Esophagus muscularis mucosa (tissue), 4 donors: ENCODE data around the gene SNCB. TPM values are rescaled to one million over a fixed set of nuclear protein-coding genes. Genes with fewer than 3 reads are reported as not detected.

ENCODE experiments used
- DNase-seq: peaks from one replicate; pipeline ENCODE4 v3.0.0-alpha.2; 2017; ENCODE audit errors: extremely low spot score
- H3K27ac ChIP-seq, 4 donors: fragments of 200-600 bp; sonication (generic); replicated peaks in 1 of 4; 1 replicate in 3 of 4; 2 replicates in 1 of 4; pipeline ENCODE4 v1.5.1; 2016 to 2019; ENCODE audit warnings: mild to moderate bottlenecking in 1 of 4
- H3K27me3 ChIP-seq, 4 donors: fragments of 200-600 bp; sonication (generic); one replicate each; pipeline versions ENCODE4 v1.5.1 to v1.6.0; 2016 to 2019
- H3K36me3 ChIP-seq, 4 donors: fragments of 200-600 bp; sonication (generic); one replicate each; pipeline ENCODE4 v1.5.1; 2016 to 2019
- H3K4me1 ChIP-seq, 4 donors: fragments of 200-600 bp; sonication (generic); one replicate each; pipeline ENCODE4 v1.5.1; 2016 to 2019
- H3K4me3 ChIP-seq, 4 donors: fragments of 200-600 bp; sonication (generic); 1 replicate in 2 of 4; 2 replicates in 2 of 4; pipeline ENCODE4 v1.5.1; 2016 to 2019; ENCODE audit warnings: mild to moderate bottlenecking in 4 of 4, moderate library complexity in 1 of 4
- H3K9me3 ChIP-seq, 4 donors: fragments of 200-600 bp; sonication (generic); 1 replicate in 3 of 4; 2 replicates in 1 of 4; pipeline ENCODE4 v1.5.1; 2016 to 2019
- CTCF ChIP-seq, 3 experiments: fragments of 200-600 bp in 2 of 3; fragments of 450-650 bp in 1 of 3; sonication (generic) in 2 of 3; IDR thresholded peaks; one replicate each; pipeline ENCODE4 v1.5.1; 2017 to 2019; ENCODE audit warnings: antibody characterized with exemption in 3 of 3, mild to moderate bottlenecking in 2 of 3, moderate library complexity in 1 of 3
- EP300 ChIP-seq: sonication (generic); formaldehyde crosslinking; IDR thresholded peaks from one replicate; pipeline ENCODE4 v1.6.1; 2017; ENCODE audit warnings: antibody characterized with exemption
- POLR2A ChIP-seq: fragments of 450-650 bp; IDR thresholded peaks from one replicate; pipeline ENCODE4 v1.6.1; 2017; ENCODE audit warnings: antibody characterized with exemption, moderate library complexity, mild to moderate bottlenecking, low read depth
- POLR2AphosphoS5 ChIP-seq, 2 donors: sonication (generic); formaldehyde crosslinking; IDR thresholded peaks; one replicate each; pipeline ENCODE4 v1.6.1; 2017; ENCODE audit warnings: antibody characterized with exemption in 2 of 2
- WGBS: methylation state at CpG from one replicate; pipeline ENCODE4 v1.1.5; 2018; 5-methylcytosine and 5-hydroxymethylcytosine counted together
- intact Hi-C: fragments of 100-400 bp; cut with DNase I; formaldehyde crosslinking; loops from one replicate; pipeline ENCODE4 v1.15.1; 2023
- total RNA-seq, 4 donors: library from RNA; depleted of rRNA; stranded (reverse); fragments of >200 nt; gene quantifications; one replicate each; pipeline versions ENCODE4 v1.1.0 to v1.2.1, GENCODE V29; 2016

The SNCB gene
- total RNA-seq, 4 donors from 2014 or later: not detected

GRCh38 chr5:176651472-176651980 lies 21.2 kb upstream of the SNCB start:
- H3K9me3 ChIP-seq: no peaks in the 10 kb centered on the region
- H3K36me3 ChIP-seq: peaks cover 7 to 44% (median 39%) of the 10 kb centered on the region in 4 donors
- no peak overlapping the region for H3K27ac ChIP-seq
- peaks cover 17 to 44% (median 37%) of the 10 kb centered on the region in 4 donors for H3K4me1 ChIP-seq
- no peak for TF ChIP-seq POLR2AphosphoS5 (IDR thresholded peaks at IDR 0.05)
- no peak for TF ChIP-seq POLR2A
- TF ChIP-seq CTCF (IDR thresholded peaks at IDR 0.05): no peak
- TF ChIP-seq EP300: no peak
- no peaks in the 10 kb centered on the region for H3K27me3 ChIP-seq
- WGBS: 85% methylated on average over 12 of the region's 17 CpGs
- intact Hi-C loops: no loop called here
- no peak for DNase-seq
- no peak overlapping the region for H3K4me3 ChIP-seq

GRCh38 chr5:176650354-176650884 lies 20.1 kb upstream of the SNCB start:
- DNase-seq: no peak
- Histone ChIP-seq H3K4me3 (no peak overlapping the region), H3K36me3 (peaks cover 7 to 33% (median 28%) of the 10 kb centered on the region in 4 donors), H3K27ac (no peak overlapping the region), H3K9me3 (no peaks in the 10 kb centered on the region), H3K4me1 (peaks cover 17 to 47% (median 39%) of the 10 kb centered on the region in 4 donors), H3K27me3 (no peaks in the 10 kb centered on the region)
- no peak for TF ChIP-seq POLR2A
- no peak for TF ChIP-seq POLR2AphosphoS5 (IDR thresholded peaks at IDR 0.05)
- TF ChIP-seq EP300: no peak
- no peak for TF ChIP-seq CTCF (IDR thresholded peaks at IDR 0.05)
- WGBS: 83% methylated on average over 8 of the region's 8 CpGs
- intact Hi-C loops: no loop called here

- H3K9me3 ChIP-seq: no peaks in the 10 kb centered on the region
- no peaks in the 10 kb centered on the region for H3K27me3 ChIP-seq
- peaks cover 4 to 15% (median 11%) of the 10 kb centered on the region in 4 donors for H3K36me3 ChIP-seq
- intact Hi-C loops: loop anchor here (5.0 kb wide), 1 partner anchor 106 kb away; no protein-coding TSS in a partner anchor
- 78% methylated on average over 12 of the region's 15 CpGs for WGBS
- no peak for TF ChIP-seq CTCF (IDR thresholded peaks at IDR 0.05)
- TF ChIP-seq POLR2AphosphoS5 (IDR thresholded peaks at IDR 0.05): no peak
- no peak for TF ChIP-seq POLR2A
- TF ChIP-seq EP300: no peak
- H3K4me1 ChIP-seq: peaks cover 17 to 47% (median 39%) of the 10 kb centered on the region in 4 donors
- peak overlapping the region; percentile 80 to 87 (median 83) for H3K27ac ChIP-seq
- peak overlapping the region; percentile 78 to 85 (median 84) for H3K4me3 ChIP-seq
- DNase-seq: no peak
Measured at GRCh38 chr5:176648474-176649194, 18.3 kb upstream of the SNCB start.

GRCh38 chr5:176647843-176648473 lies 17.6 kb upstream of the SNCB start:
- H3K27me3 ChIP-seq: no peaks in the 10 kb centered on the region
- TF ChIP-seq POLR2A: no peak
- TF ChIP-seq CTCF (IDR thresholded peaks at IDR 0.05): no peak
- TF ChIP-seq EP300: no peak
- no peak for TF ChIP-seq POLR2AphosphoS5 (IDR thresholded peaks at IDR 0.05)
- H3K4me3 ChIP-seq: peak overlapping the region; percentile 78 to 85 (median 84)
- no peak for DNase-seq
- H3K27ac ChIP-seq: peak overlapping the region; percentile 80 to 87 (median 83)
- 3% methylated on average over 11 of the region's 20 CpGs for WGBS
- H3K9me3 ChIP-seq: no peaks in the 10 kb centered on the region
- H3K4me1 ChIP-seq: peaks cover 17 to 47% (median 39%) of the 10 kb centered on the region in 4 donors
- intact Hi-C loops: loop anchor here (2.0 to 5.0 kb wide), 2 partner anchors 73 to 106 kb away; no protein-coding TSS in a partner anchor
- H3K36me3 ChIP-seq: peaks cover 0 to 9% (median 4%) of the 10 kb centered on the region in 4 donors
